Uterus (tissue), 4 donors: ENCODE results near the gene MRGPRE. TPM values are rescaled to one million over a fixed set of nuclear protein-coding genes. Genes with fewer than 3 reads are reported as not detected.

Experiments
- DNase-seq, 2 donors: peaks; one replicate each; pipeline ENCODE4 v3.0.0-alpha.2; 2019 to 2020
- H3K27ac ChIP-seq, 2 donors: fragments of 200-600 bp; sonication (generic); 1 replicate in 1 of 2; 2 replicates in 1 of 2; pipeline ENCODE4 v1.5.1; 2016 to 2018
- H3K27me3 ChIP-seq, 2 donors: fragments of 200-600 bp; sonication (generic); one replicate each; pipeline ENCODE4 v1.5.1; 2018 to 2019; ENCODE audit warnings: control low read depth in 1 of 2
- H3K36me3 ChIP-seq, 2 donors: fragments of 200-600 bp; sonication (generic); one replicate each; pipeline ENCODE4 v1.5.1; 2019; ENCODE audit warnings: control low read depth in 1 of 2
- H3K4me1 ChIP-seq, 2 donors: fragments of 200-600 bp; sonication (generic); one replicate each; pipeline ENCODE4 v1.5.1; 2018 to 2019; ENCODE audit warnings: control low read depth in 1 of 2
- H3K4me3 ChIP-seq, 2 donors: fragments of 200-600 bp; sonication (generic); 1 replicate in 1 of 2; 2 replicates in 1 of 2; pipeline ENCODE4 v1.5.1; 2018 to 2019; ENCODE audit warnings: mild to moderate bottlenecking in 1 of 2
- H3K9me3 ChIP-seq, 2 donors: fragments of 200-600 bp; sonication (generic); one replicate each; pipeline ENCODE4 v1.5.1; 2019; ENCODE audit warnings: control low read depth in 1 of 2
- CTCF ChIP-seq, 4 experiments: fragments of 200-600 bp in 2 of 4; fragments of 450-650 bp in 2 of 4; sonication (generic) in 2 of 4; IDR thresholded peaks; one replicate each; pipeline ENCODE4 v1.5.1; 2016 to 2019; ENCODE audit warnings: antibody characterized with exemption in 4 of 4, mild to moderate bottlenecking in 2 of 4, moderate library complexity in 1 of 4
- POLR2A ChIP-seq, 2 donors: fragments of 450-650 bp; IDR thresholded peaks; one replicate each; pipeline ENCODE4 v1.6.1; 2016; ENCODE audit warnings: antibody characterized with exemption in 2 of 2, mild to moderate bottlenecking in 1 of 2, moderate library complexity in 1 of 2
- intact Hi-C: fragments of 100-400 bp; cut with DNase I; formaldehyde crosslinking; loops from one replicate; pipeline ENCODE4 v1.15.1; 2023; ENCODE audit warnings: low total_unique reads
- total RNA-seq, 4 donors: library from RNA; depleted of rRNA in 3 of 4; stranded (reverse); fragments of >200 nt in 3 of 4; gene quantifications; one replicate each; pipeline versions ENCODE4 v1.1.0 to v1.2.4, GENCODE V29; 2014 to 2023
- donor health status: DM: yes; HTN: yes; CAD: no.

Gene MRGPRE
- total RNA-seq, 4 donors from 2014 or later, result 0.28 to 1.5 TPM; not detected in 2

GRCh38 chr11:3218483-3219280 lies 13.5 kb downstream of the MRGPRE start, which contains the start of gene MRGPRG:
TSS of gene MRGPRG (minus strand) at chr11:3218813. CDS start at chr11:3218813, 0 bp downstream.
- no peaks in the 10 kb centered on the region for H3K27me3 ChIP-seq
- DNase-seq, result peak in 1 of 2 donors; percentile 8
- H3K36me3 ChIP-seq, result no peaks in the 10 kb centered on the region
- TF ChIP-seq POLR2A (IDR thresholded peaks at IDR 0.05), result no peak
- intact Hi-C loops, result no loop called here
- H3K9me3 ChIP-seq, result no peaks in the 10 kb centered on the region
- H3K4me1 ChIP-seq, result no peaks in the 10 kb centered on the region
- H3K4me3 ChIP-seq, result no peak within 1 kb of the TSS
- H3K27ac ChIP-seq, result no peak within 1 kb of the TSS

GRCh38 chr11:3217818-3218482 lies 14.3 kb downstream of the MRGPRE start:
- Histone ChIP-seq H3K36me3 (no peaks in the 10 kb centered on the region), H3K9me3 (no peaks in the 10 kb centered on the region), H3K4me3 (no peak overlapping the region), H3K27ac (no peak overlapping the region), H3K27me3 (no peaks in the 10 kb centered on the region), H3K4me1 (no peaks in the 10 kb centered on the region)
- peak; percentile 9 to 11 for DNase-seq
- TF ChIP-seq POLR2A (IDR thresholded peaks at IDR 0.05), result no peak
- TF ChIP-seq CTCF (IDR thresholded peaks at IDR 0.05), result no peak
- intact Hi-C loops, result no loop called here

GRCh38 chr11:3216027-3216525 lies 16.1 kb downstream of the MRGPRE start:
- no peaks in the 10 kb centered on the region for H3K36me3 ChIP-seq
- TF ChIP-seq POLR2A (IDR thresholded peaks at IDR 0.05) (no peak), CTCF (IDR thresholded peaks at IDR 0.05) (no peak)
- intact Hi-C loops, result no loop called here
- peak in 1 of 2 donors; percentile 3 for DNase-seq
- H3K27ac ChIP-seq, result no peak overlapping the region
- no peaks in the 10 kb centered on the region for H3K4me1 ChIP-seq
- H3K9me3 ChIP-seq, result peaks cover 0 to 2% of the 10 kb centered on the region in 2 donors
- no peak overlapping the region for H3K4me3 ChIP-seq
- H3K27me3 ChIP-seq, result no peaks in the 10 kb centered on the region

- Histone ChIP-seq H3K4me3 (no peak overlapping the region), H3K4me1 (no peaks in the 10 kb centered on the region), H3K27ac (no peak overlapping the region), H3K36me3 (no peaks in the 10 kb centered on the region), H3K9me3 (peaks cover 0 to 4% of the 10 kb centered on the region in 2 donors), H3K27me3 (no peaks in the 10 kb centered on the region)
- peak in 1 of 2 donors; percentile 8 for DNase-seq
- TF ChIP-seq POLR2A (IDR thresholded peaks at IDR 0.05) (no peak), CTCF (IDR thresholded peaks at IDR 0.05) (no peak)
- intact Hi-C loops, result no loop called here
Measured at GRCh38 chr11:3215346-3216026, 16.7 kb downstream of the MRGPRE start.

GRCh38 chr11:3214420-3214699 lies 17.9 kb downstream of the MRGPRE start:
- Histone ChIP-seq H3K36me3 (no peaks in the 10 kb centered on the region), H3K27me3 (no peaks in the 10 kb centered on the region), H3K9me3 (peaks cover 0 to 4% of the 10 kb centered on the region in 2 donors), H3K27ac (no peak overlapping the region), H3K4me3 (no peak overlapping the region), H3K4me1 (no peaks in the 10 kb centered on the region)
- intact Hi-C loops, result no loop called here
- no peak for TF ChIP-seq CTCF (IDR thresholded peaks at IDR 0.05)
- TF ChIP-seq POLR2A (IDR thresholded peaks at IDR 0.05), result no peak
- no peak for DNase-seq
